ENCODE results near the gene ZDHHC9.

ZDHHC9 gene

DNA sequence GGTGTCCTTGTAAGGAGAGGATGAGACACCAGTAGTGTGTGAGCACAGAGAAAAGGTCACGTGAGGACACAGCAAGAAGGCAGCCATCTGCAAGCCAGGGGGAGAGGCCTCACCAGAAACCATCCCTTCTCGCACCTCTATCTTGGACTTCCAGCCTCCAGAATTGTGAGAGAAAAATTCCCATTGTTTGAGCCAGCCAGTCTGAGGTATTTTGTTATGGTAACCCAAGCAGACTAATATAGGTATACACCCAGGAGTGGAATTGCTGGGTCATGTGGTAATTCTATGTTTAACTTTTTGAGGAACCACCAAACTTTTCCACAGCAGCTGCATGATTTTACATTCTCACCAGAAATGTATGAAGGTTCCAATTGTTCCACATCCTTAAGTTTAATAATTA, 25.6 kb downstream of the ZDHHC9 start:
- no peak for DNase-seq (ENCODE audit: low spot score)

DNA sequence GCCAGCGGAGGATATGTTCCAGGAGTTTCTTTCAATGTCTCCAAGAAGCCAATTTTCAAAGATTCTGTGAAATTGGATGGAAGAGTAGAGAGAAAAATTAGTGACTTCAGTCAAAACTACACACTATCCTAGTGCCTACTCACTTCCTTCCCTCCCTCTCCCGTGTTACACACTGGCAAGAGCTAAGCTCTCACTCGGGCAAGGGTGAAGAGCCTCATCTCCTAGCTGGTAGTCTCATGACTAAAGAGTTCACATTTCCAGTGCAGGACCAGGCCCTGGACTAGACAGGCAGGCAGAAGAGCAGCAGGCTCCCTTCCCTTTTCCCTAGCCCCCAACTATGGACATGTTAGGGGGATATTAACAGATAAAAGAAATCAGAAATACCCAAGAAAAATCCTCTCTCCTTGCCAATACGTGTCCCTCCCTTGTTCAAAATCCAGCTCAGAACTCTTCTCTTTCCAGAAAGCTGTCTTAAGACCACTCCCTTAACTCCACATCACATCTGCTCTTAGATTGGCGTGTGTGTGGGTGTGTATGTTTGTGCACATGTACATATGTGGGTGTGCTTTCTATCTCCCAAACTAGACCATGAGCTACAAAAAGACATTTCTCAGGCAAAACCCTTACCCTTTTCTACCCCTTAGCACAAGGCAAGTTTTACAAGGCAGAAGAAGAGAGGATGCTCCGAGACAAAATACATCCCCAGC, 29.9 kb downstream of the ZDHHC9 start:
- DNase-seq (ENCODE audit: low spot score), result no peak

DNA sequence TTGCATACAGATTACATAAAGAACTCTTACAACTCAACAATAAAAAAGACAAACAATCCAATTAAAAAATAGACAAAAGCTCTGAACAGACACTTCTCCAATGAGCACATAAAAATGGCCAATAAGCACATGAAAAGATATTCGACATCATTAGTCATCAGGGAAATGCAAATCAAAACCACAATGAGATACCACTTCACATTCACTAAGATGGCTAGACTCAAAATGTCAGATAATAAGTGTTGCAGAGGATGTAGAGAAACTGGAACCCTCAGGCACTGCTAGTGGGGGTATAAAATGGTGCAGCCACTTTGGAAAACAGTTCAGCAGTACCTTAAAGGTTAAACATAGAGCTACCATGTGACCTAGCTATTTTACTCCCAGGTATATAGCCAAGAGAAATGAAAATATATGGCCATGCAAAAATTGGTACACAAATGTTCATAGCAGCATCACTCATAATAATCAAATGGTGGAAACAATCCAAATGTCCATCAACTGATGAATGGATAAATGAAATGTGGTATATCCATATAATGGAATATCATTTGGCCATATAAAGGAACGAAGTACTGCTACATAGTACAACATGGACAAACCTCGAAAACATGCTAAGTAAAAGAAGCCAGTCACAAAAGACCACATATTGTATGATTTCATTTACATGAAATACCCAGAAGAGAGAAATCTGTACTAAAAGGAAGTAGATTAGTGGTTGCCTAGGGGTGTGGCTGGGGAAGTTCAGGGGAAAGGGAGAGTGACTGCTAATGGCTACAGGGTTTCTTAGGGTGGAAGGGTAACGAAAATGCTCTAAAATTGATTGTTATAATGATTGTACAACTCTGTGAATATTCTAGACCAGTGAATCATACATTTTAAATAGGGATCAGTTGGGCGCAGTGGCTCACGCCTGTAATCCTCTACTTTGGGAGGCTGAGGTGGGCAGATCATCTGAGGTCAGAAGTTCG, 34.6 kb downstream of the ZDHHC9 start:
- DNase-seq (ENCODE audit: low spot score), result no peak

DNA sequence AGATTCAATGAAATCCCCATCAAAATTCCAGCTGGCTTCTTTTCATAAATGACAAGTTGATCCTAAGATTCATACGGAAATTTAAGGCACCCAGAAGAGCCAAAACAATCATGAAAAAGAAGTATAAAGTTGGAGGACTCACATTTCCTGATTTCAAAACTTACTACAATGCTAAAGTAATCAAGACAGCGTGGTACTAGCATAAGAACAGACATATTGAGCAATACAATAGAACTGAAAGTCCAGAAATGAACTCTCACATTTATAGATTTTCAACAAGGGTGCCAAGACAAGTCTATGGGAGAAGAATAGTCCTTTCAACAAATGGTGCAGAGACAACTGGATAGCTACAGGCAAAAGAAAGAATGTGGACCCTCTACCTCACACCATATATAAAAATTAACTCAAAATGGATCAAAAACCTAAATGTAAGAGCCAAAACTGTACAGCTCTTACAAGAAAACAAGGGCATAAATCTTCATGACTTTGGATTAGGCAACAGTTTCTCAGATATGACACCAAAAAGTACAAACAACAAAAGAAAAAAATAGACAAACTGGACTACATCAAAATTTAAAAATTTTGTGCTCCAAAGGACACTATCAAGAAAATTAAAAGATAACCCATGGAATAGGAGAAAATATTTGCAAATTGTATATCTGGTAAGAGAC, 35.4 kb downstream of the ZDHHC9 start:
- no peak for DNase-seq (ENCODE audit: low spot score)

DNA sequence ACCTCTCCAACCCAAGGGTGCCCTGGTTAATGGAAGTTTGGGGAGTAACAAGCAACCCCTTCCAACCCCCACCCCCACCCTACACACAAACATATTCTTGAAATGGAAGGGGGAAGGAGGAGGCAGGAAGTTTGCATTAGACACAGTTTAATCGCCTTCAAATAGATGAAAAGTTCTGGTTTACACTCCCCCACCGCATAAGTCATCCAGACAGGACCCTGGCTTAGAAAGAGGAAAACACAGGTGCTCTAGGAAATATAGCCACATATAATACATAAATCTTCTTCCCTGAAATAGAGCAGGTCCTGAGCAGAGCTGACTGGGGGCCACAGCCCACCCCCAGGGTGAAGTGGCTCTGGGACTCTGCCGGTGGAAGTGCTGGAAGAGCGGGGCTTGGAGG, 38.9 kb downstream of the ZDHHC9 start:
- no peak for DNase-seq (ENCODE audit: low spot score)

DNA sequence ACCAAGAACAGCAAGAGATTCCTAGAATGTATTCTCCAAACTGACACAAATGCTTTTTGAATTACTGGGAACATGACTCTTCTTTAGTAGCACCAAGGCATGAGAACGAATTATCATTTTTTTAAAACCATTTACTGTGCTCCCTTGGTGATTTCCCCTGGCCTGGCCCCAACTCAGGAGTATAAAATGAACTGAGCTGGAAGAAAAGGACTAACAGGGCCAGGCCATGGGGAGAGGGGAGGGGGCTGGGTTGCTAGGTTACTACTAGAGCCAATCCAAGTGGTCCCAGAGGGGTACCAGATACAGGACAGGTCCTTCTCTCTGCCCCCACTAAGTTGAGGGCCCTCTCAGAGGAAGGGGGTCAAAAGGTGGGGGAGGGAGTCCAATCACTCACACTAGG, 40.8 kb downstream of the ZDHHC9 start:
- no peak for DNase-seq (ENCODE audit: low spot score)

DNA sequence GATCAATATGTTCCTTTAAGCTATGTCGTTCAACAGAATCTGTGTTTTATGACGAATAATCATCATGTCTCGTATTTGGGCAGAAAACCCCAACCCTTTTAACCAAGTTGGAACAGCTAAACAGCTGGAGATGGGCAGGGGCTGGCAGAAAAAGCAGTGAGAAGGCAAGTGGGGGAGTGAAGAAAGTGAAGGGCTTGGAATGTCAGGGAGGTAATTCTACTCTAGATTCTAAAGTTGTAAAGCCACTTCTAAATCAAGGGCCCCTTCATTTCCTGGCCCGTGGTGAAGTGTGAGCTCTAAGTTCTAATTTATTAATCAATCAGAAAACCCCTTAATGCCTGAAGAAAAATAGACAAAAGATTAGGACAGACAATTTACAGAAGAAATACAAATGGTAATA, 43.5 kb downstream of the ZDHHC9 start:
- DNase-seq (ENCODE audit: low spot score), result no peak

DNA sequence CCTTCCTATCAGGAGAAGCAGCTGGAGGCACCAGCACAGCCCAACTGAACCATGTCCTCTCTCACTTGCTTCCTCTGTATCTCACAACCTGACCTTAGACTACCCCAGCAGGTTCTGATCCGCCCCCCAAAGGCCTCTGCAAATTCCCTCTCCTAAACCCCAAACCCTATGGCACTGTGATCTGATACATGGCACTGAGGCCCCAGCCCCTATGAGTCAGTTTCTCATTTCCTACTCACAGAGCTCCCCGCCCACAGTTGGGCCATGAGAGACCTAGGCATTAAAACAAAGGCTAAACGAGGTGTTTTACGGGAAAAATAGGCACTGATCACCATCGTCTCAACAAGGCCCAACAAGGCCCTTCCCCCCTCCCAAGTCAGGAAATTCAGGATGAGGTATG, 44.8 kb downstream of the ZDHHC9 start:
- DNase-seq (ENCODE audit: low spot score), result no peak

DNA sequence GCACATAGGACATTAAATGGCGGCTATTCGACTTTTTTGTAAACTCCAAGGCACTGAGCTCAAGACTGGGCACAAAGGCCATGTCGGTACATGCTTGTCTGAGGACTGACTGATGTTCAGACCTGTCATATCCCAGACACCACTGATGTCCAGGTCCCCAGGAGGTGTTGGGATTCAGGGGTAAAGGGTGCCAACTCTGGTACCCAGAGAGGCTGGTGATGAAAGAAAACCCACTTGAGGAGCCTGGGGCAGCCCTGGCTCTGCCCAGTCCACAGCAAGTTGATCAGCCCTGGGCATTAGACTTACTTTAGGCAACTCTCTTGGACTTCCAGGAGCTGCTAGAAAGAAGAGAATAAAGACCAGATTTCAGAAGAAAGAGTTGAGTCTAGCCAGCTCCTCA, 45.2 kb downstream of the ZDHHC9 start:
- DNase-seq (ENCODE audit: low spot score), result no peak

DNA sequence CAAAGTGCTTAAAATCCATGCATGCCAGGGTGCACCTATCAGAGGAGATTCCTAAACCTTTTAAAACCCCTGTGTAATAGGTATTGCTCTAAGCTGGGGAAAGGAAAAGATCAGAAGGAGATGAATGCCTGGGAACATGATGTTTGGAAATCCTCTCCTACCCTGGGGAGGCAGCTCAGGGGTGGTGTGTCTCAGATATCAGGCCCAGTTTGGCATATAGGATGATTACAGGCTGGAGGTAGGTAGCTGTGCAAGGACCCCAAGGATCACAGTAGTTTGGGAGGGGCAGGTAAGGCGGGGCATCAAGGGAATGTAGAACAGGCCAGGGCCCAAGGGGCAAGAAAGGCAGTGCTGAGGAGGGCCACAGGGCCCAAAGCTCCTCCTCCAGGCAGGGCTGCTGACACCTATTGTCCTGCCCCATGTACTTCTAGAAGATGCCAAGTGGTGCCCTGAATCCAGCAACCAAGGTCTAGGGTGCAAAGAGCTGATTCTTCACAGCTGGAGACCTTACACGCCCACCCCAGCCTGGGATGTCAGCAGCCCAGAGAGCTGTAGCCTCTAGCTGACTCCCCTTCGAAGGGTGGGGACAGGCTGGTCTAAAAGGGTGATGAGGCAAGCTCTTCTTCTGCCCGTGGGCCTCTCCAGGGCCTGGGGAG, 46.3 kb downstream of the ZDHHC9 start:
- no peak for DNase-seq (ENCODE audit: low spot score)

DNA sequence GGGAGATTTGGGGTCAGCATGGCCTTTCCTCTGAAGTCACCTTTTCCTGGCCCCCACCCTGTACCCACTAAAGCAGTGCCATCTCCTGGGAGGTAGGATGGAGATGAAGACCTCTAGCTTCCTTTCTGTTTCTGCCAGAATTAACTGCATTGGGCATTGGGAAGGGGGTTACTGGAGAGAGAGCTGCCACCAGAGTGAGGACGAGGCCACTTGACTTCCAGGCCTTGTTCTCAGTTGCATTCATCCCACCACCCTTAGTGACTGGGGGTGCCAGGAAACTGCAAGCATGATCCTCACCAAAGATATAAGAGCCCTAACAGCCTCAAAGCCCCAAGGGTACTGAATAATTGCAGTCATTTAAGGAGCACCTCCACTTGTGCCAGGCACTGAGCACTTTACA, 48.1 kb downstream of the ZDHHC9 start:
- no peak for DNase-seq (ENCODE audit: low spot score)

DNA sequence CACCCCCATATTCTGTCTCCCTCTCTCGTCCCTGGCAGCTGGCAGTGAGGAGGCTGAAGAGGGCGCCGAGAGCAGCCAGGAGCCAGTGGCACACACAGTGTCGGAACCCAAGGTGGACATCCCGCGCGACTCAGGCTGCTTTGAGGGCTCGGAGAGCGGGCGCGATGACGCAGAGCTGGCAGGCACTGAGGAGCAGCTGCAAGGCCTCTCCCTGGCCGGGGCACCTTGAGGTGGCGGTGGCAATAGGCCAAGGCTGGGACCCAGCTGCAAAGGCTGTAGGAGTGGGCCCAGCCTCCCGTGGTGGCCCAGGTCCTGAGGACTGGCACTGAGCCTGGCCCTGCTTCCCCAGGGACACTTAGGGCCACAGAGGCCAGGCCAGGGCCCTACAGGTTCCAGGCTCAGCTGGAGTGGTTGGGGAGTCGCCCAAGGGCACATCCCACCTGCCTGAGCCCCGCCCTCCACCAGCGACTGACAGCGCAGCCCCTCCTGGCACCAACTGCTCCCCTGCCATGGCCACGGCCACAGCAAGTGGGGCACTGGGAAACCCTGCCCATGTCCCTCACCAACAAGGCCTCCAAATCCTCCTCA, 50.0 kb downstream of the ZDHHC9 start:
- no peak for DNase-seq (ENCODE audit: low spot score)

DNA sequence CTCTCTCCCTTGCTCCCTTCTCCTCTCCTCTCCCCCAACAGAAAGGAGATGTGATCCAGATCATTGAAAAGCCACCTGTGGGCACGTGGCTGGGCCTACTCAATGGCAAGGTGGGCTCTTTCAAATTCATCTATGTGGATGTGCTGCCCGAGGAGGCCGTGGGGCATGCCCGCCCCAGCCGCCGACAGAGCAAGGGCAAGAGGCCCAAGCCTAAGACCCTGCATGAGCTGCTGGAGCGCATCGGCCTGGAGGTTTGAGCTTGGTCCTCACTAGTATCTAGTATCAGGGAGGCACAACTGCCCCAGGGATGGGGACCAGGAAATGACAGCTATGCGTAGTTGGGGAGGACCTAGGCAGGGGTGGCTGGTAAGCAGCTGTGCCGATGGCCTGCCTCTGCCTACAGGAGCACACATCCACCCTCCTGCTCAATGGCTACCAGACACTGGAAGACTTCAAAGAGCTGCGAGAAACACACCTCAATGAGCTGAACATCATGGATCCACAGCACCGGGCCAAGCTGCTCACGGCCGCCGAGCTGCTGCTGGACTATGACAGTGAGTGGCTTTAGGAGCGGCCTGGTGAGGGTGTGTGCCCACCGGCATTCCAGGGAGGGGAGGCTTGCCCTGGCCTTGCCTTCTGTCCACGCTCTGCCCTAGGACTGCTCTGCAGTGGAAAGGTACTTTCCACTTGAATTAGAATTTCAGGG, 50.9 kb downstream of the ZDHHC9 start:
- no peak for DNase-seq (ENCODE audit: low spot score)

DNA sequence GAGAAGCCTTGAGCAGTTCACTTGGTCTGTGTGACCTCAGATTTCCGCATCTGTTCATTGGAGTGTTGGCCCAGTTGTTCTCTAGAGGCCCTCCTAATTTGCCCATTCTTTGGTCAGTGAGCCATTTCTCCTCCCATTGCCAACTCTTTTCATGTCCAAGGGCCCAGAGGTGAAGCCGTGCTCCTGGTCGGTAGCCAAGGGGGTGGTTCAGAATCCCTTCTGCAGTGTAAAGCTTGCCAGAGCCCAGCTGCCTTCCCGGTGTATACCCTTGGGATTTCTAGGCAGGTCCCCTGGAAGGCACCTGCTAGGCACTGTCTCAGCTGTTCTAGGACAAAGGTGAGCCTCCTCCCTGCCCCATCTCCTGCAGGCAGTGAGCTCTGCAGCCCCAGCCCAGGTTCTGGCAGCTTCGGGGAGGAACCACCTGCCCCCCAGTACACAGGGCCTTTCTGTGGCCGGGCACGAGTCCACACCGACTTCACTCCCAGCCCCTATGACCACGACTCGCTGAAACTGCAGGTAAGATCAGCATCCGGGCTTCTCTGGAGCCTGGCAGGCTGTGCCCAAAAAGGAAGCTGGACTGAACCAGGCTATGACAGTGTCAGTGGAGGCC, 51.6 kb downstream of the ZDHHC9 start:
- no peak for DNase-seq (ENCODE audit: low spot score)

DNA sequence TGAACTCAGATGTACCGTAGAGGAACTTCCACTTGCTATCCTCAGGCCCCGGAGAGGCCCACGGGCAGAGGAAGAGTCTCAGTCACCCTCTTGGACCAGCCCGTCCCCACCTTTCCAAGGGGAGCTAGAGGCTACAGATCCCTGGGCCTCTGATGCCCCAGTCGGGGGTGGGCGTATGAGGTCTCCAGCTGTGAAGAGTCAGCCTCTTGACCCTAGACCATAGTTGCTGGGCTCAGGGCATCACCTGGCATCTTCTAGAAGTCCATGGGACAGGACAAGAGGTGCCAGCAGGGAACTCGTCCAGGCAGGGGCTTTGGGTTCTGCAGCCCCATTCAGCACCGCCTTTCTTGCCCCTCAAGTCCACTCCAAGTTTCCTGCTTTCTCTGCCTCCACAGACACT, 52.4 kb downstream of the ZDHHC9 start:
- no peak for DNase-seq (ENCODE audit: low spot score)

DNA sequence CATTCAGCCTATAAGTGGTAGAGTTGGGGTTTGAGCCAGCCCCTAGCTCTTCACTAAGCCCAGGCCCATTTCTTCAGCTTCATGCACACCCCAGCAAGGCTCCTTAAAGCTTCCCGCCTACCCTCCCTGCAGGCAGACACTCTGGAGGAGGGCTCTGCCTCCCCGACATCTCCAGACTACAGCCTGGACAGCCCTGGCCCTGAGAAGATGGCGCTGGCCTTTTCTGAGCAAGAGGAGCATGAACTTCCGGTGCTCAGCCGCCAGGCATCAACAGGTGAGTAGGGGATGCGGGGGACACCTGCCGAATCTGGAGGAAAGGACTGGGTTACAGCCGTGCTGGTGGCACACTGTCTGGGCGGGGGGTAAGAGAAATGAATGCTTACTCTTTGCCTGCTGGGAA, 52.9 kb downstream of the ZDHHC9 start:
- DNase-seq (ENCODE audit: low spot score), result no peak

DNA sequence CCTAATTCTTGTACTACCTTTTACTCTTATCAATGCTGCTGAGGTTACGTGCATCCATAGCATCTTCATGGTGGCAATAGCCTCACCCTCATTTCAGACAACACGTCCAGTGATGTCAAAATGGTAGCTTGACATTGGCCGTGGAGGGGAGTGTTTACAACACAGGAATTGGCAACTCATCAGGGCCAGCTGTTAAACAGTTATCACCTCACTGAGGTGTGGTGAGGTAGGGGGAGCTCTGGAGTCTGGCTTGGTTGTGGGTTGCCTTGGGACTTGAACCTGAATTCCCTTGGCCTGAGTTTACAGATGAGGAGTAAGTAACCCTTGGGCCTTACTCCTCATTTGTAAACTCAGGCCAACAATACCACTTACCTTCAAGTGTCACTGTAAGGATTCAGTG, 53.5 kb downstream of the ZDHHC9 start:
- DNase-seq (ENCODE audit: low spot score), result no peak

DNA sequence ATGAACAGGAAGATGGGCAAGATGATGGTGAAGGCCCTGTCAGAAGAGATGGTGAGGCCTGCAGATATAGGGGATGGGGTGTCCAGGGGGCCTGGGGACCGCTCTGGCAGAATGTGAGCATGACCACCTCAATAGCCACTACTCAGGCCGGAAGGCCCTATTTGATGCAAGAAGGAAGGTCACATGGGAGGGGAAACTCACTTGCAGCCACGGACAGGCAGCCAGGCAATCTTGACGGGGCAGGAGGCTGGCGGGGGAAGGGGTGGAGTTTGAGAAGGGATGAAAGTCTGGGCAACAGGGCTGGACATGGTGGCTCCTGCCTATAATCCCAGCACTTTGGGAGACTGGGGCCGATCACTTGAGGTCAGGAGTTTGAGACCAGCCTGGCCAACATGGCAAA, 55.2 kb downstream of the ZDHHC9 start:
- no peak for DNase-seq (ENCODE audit: low spot score)

DNA sequence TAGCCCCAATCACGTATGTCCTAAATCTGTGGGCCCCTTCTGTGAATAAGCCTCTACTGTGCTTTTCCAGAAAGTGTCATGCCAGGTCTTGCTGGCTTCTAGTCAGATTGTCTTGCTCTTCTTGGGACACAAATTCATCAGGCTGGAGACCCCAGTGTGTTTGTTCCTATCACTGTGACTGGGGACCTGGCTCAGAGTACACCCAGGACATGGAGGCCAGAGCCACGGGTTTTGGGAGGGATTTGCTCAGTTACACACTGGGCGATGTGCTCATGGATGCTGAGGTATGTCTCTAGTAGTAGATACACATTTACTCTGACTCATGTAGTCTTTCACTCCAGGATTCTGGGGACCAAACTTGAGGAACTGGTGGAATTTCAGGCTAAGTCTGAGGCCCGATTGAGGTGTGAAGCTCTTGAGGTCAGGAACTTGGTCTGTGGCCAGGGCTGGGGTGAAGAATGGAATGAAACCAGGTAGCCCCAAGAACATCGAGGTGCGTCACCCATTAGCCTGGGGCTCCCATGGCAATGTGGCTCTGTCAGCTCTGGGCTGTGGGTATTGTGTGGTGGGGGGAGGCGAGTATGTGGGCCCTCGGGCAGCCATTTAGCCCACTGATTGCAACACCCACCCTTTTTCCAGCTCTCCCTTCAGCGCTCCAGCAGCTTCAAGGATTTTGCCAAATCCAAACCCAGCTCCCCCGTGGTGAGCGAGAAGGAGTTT, 56.2 kb downstream of the ZDHHC9 start:
- no peak for DNase-seq (ENCODE audit: low spot score)

DNA sequence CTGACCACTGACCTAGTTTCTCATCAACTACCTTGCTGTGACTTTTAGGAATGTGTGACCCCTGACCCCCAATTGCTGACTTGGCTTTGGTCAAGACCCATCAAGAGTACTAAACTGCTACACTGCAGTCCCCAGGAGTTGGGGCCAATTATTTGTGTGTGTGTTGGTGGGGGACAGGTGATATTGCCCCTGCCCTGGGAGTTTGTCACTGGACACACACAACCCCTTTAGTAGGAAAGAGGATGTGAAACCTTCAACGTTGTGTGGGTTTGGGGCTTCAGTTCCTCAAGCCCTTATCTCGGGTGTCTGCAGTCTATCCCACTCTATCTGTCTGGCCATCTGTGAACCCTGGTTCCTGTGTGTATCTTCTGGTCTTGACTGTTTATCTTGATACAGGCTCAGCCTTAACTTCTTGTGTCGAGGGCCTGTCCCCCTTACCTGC, 57.5 kb downstream of the ZDHHC9 start:
- no peak for DNase-seq (ENCODE audit: low spot score)

All from D341Med (cell line).